Esophagus muscularis mucosa (tissue), 3 donors: ENCODE data around the gene PRRT3.

ENCODE experiments used
- CTCF ChIP-seq, 3 experiments: fragments of 200-600 bp in 2 of 3; fragments of 450-650 bp in 1 of 3; sonication (generic) in 2 of 3; IDR thresholded peaks; one replicate each; pipeline ENCODE4 v1.5.1; 2017 to 2019; ENCODE audit warnings: antibody characterized with exemption in 3 of 3, mild to moderate bottlenecking in 2 of 3, moderate library complexity in 1 of 3
- POLR2A ChIP-seq: fragments of 450-650 bp; IDR thresholded peaks from one replicate; pipeline ENCODE4 v1.6.1; 2017; ENCODE audit warnings: antibody characterized with exemption, moderate library complexity, mild to moderate bottlenecking, low read depth

GRCh38 chr3:9916734-9917680 is 35.2 kb downstream of the PRRT3 start, which contains the start of gene IL17RC:
- no peak for TF ChIP-seq CTCF (IDR thresholded peaks at IDR 0.05)
- peak; percentile 53 for TF ChIP-seq POLR2A
